ENCODE measurements around the gene TEX51.

TEX51 gene

DNA sequence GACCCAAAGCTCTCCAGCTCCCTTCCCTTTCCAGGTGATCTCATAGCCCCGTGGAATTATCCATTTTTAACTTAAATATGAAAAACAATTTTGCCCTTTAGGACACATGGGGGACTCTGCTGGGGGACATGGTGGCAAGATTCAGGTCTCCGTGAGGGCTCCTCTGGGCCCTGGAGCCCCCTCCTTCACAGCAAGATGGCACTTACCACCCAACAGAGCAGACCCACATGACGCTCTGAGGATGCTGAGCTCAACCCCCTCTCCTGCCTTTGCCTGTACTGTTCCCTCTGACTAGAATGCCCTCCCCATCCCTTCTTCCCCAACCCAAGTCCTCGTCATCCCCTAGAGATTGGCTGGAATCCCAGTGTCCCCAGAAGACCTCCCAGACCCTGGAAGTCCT, 17.2 kb downstream of the TEX51 start:
- no peak for DNase-seq

DNA sequence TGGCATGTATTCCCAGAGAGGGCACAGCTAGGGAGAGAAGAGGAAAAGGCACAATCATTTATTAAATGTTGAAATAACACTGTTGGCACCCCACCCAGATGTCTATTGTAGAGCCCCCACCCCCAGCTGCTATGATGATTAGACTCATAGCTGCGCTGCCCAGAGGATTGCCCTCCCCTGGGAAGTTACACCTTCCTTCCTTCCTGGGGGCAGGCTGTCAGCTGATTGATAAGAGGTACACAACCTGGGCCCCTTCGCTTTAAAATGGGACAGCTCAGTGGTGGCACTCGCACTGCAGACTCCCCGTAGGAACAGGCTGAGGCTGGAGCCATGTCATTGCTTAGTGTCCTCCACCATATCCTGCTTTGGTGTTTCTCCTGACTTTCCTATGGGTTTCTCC, 18.1 kb downstream of the TEX51 start:
- DNase-seq = no peak

DNA sequence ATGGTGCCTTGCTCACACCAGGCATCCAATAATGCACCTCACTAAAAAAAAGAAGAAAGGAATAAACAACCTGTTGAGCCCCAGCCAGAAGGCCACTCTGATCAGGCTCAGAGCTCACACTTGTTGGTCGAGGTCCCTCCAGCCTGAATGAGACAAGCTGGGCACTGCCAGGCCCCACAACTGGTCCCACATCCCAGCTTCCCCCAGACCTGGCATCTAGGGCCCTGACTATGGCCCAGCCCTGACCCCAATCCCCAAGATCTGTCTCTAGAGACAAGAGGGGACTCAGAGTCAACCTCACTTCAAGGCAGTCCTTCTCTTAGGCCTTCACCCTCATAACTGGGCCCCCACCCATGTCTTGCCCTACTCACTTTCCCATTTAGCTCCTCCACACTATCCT, 22.4 kb downstream of the TEX51 start:
- no peak for DNase-seq

DNA sequence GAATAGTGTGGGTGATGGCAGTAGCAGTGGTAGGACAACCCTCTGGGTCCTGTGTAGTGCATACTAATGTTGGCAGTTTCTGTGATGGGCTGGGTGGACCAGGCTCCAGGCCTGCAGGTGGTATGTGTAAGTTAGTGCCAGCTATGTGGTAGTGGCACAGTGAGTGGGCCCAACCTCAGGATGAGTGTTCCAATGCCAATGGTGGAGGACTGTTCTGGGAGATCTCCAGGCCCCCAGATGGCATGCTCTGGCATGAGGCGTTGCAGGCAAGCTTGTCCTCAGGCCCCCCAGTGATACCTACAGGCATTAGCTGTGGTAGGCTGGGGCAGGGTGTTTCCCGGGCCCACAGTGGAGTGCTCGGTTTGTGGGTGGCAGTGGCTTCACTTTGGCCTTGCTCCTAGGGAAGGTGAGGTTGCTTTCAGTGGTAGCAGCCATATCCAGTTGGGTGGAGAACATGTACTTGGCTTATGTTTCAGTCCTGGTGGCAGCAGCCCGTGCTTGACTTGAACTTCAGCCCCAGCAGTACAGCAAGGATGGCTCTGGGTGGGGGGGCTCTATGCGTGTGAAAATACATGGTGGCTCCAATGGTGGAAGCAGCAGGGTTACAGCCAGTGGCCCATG, 32.4 kb downstream of the TEX51 start:
- DNase-seq = no peak

DNA sequence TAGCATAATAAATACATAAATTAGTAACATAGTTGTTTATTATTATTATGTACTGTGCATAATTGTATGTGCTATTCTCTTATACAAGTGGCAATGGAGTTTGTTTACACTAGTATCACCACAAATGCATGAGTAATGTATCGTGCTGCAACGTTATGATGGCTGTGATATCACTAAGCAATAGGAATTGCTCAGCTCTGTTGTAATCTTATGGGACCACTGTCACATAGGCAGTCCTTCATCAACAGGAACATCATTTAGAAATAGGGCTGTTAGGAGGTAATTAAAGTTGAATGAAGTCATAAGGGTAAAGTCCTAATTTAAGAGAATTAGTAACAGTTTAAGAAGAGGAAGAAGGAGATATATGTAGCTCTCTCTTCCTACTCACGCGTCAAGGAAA, 33.8 kb downstream of the TEX51 start:
- no peak for DNase-seq

DNA sequence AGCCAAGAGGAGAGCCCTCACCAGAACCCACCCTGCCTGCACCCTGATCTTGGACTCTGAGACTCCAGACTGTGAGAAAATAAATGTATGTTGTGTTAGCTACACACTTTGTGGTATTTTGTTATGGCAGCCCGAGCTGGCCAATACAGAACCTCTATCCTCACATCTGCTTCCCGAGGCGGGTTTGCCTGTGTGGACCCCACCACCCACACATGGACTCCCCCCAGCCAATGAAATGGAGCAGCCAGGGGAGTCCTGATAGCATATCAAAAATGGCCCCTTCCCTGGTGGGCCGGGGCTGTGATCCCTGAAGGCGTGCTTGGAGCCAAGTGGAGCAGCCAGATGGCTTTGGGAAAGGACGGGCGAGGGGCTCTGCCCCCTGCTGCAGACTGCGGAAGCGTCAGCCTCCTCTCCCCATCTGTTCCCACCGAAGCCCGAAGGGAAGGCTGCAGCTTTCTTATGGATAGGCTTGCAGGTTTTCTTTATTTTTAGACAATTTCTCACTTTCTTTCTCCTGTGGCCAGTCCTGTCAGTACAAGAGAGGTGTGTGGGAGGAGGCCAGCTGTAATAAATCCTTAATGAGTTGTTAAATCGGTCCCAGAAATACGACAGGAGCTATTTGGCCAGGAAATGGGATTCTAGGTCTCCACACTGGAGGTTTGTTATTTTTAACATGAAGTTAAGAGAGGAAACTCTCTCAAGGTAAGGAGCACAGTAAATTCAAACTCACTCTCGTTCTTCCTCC, 34.4 kb downstream of the TEX51 start:
- DNase-seq = no peak

DNA sequence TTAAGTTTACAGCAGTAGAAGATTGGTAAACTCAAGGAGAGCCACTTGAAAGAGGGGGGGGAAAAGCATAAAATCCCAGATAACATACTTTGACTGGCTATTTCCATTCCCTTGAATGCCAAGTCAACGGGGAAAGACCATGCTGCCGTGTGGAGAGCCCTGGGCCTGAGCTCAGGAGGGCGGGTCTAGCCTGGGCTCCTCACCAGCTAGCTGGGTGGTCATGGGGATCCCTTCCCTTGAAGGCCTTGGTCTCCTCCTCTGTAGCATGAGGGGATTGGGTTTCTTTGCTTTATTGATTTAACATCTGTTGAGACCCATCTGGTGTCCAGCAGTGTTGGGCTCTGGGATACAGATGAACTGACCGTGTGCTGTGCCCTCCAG, 35.0 kb downstream of the TEX51 start:
- DNase-seq = no peak

DNA sequence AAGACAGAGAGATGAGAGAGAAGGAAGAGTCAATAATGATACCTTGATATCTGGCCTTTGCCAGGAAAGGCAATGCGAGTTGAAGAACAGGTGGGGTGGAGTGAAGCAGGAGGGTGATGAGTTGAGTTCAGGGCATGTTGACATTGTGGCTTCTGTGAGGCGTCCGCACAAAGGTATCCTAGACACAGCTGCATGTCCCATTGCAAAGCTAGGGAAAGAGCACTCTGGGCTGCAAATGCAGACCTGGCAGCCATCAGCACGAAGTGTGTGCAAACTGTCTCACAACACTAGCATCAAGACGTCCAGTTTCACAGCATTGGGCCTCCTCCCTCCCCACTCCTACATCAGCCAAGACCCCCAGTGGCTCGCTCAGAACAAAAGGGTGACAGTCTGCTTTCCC, 36.1 kb downstream of the TEX51 start:
- no peak for DNase-seq

DNA sequence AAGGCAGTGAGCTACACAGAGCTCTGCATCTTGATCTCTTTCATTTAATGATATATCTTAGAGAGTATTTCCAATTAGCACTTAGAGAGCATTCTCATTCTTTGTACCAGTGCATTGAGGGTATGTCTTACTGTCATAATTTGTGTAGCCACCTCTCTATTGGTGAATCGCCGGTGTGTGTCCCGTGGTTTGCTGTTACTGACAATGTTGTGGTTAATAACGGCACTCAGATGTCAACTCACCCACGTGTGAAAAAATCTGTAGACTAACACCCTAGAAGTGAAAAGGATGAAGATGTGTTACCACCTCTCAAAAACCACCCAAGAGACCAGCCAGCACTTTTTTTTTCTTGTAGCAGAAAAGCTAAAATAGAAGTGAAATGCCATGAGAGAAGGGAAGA, 37.1 kb downstream of the TEX51 start:
- DNase-seq = no peak

DNA sequence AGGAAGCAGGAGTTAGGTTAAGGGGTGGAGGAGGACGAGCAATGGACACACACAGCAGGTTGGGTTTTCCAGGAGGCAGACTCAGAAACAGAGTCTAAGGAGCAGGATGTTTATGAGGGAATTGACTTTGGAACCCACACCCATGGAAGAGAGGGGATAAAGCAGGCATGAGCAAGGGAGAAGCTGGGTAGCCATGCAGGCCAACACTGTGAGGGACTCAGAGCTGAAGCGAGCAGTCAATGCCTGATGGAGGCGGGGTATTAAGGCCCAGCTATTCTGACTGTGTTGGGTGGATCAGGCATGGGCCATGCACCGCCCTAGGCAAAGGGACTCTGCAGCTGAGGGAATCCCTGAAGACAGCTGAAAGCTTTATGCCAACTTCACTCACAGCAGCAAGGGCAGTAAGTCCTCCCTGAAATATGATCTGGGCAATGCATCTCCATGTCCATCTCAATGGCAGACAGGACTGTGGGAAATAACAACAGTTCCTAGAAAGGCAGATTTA, 37.6 kb downstream of the TEX51 start:
- no peak for DNase-seq

DNA sequence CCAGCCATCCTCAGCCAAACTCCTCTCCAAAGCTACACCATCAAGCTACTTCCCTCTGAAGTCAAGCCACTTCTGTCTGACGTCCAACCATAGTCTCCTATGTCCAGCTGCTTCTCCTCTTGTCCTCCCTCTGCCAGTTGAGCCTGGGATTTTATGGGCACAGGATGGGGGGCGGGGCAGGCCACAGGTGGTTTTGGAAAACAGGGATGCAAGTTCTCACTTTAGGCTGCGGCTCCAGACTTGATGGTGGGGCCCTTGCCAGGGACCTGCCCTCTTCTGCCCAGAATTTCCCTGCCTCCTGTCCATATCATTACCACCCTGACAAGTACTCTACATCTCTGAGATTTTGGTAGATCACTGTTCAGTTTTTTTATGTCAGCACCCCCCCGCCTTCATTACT, 41.6 kb downstream of the TEX51 start:
- DNase-seq = no peak

DNA sequence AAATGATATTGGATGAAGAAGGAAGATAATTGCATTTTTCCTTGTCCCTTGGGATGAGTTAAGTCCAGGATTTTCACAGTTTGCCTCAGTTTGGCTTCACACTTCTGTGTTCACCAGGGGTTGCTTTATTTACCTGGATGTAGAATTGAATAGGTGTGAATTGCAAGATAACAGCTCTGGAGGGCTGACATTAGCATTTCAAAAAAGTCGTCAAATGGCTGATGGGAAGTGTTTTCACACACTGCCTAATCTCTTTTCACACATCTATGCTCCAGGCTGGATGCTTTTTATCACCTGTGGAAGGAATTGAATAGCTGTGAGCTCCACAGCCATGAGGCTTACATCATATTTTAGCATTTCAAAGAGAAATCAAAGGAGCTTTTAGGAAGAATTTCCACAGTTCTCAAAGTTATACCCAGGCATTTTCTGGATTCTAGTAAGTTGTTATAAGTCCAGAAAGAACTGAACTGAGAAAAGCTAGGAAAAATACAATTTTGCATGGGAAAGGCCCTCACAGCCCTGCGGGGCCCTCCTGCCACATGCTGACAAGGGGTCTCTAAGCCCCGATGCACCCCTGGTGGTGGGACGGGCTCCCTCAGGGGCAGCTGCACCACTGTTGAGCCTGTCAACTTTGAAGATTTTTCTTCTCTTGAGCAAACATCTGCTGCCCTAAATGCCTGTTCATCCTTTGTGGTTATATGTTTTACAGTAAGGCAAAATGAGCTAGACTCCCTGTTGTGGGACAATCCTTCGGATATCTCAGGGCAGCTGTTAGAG, 43.9 kb downstream of the TEX51 start:
- DNase-seq = no peak

DNA sequence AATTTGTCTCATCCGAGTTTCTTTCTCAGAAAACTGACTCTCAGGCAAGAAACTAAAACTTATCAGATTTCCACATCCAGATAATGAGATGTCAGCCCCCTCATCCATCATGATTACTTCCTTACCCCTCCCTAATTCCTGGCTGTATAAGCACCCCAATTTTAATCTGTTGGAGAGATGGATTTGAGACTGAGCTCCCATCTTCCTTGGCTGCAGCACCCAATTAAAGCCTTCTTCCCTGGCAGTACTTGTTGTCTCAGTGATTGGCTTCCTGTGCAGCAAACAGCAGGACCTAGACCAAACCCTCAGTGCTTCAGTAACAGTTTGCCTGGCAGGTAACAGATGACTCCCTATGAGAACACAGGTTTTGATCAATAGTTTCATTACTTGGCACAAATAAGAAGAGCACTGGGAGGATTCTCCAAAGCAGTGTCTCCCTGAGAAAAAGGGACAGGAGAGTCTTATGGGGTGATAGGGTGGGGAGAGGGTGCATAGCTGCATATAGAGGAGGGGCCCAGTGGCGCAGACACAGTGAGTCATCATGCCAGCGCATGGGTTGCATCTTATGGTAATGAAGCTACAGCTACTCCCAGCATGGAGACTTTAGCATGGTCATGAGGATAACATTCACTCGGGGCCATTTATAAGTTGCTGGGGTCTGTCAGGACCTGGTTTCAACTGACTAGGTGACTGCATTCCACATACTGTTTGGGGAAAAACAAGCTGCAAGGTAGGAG, 45.1 kb downstream of the TEX51 start:
- DNase-seq = no peak

DNA sequence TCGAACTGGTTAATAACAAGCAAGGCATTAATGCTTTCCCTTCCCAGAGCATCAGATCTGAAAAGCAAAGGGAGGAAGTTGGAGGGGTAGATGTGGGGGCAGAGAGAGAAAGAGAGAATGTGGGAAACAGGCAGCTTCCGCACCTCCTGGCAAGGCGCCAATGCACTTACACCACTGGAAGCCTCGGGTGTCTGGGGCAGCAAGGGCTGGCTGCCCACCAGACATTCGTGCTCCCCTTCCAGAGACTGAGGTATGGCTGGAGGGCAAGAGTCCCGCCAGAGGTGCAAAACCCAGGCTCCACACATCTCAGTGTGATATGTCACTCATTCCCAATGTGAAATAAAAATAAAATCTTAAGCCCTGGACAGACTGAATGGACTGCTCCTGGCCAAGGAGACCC, 46.4 kb downstream of the TEX51 start:
- no peak for DNase-seq

DNA sequence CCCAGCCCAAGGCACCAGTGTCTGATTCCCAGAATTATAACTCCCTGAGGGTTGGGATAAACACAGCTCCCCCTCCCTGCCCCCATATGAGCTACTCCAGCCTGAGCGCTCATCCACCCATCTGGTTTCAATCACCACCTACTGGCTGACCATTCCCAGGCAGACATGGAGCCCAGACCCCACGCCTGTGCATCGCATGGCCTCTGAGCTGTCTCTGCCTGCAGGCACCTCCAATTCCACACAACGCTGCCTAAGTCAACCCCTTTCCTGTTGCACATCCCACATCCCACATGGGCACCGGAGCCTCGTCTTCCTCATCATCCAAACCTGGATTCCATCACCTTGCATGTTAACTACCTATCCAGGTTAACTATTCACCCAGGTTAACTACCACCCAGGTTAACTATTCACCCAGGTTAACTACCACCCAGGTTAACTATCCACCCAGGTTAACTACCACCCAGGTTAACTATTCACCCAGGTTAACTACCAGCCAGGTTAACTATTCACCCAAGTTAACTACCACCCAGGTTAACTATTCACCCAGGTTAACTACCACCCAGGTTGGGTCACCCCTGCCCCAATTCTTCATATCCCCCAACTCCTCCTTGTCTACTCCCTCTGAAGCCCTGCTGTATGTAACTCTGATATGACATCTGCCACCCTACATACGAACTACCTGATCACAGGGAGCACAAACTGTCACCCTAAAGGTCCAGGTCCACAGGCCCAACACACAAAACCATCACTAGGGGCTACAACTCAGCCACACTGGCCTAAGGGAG, 47.8 kb downstream of the TEX51 start:
- DNase-seq = no peak

DNA sequence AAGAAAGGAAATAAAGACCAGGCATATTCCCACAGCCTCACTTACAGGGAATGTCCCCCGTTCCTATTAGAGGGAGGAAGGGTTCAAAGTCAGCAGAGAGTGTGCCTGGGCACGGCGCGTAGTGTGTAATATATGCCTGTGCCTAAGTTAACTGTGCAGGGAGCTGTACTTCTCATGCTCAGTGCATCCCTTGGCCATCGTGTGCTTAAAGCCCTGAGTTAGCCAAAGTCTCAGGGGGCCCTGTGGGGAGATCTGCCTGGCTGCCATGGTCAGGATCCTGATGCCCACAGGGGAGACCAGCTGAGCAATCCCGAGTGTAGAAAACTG, 48.4 kb downstream of the TEX51 start:
- no peak for DNase-seq

DNA sequence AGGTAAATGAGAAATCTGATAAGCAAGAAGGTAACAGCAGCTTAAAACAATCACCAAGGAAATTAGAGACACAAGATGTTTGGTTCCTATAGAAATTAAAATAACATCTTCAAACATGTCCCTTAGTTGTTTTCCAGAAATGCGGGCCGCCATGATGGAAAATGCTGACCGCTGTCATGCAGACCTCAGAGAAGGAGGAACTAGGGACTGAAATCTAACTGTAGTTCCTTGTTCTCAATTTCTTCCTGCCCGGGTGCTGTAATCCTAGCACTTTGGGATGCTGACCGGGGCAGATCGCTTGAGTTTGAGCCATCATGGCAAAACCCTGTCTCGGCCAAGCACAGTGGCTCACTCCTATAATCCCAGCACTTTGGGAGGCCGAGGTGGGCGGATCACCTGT, 51.1 kb downstream of the TEX51 start:
- peak in 1 of 2 donors; percentile 25 for DNase-seq

DNA sequence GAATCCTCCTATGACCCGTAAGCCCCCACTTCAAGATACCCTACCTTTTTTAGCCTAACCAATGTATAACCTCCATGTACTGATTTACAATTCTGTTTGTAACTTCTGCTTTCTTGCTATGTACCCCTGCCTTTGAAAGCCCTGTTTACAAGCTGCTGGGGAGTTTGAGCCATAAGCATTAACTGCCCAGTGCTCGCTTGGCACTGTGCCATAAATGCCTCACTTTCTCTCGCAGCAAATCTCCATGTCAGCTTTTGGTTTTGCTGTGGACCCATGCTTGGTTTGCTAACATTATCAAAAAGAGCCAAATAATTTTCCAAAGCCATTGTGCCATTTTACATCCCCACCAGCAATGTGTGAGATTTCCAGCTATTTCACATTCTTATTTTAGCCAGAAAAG, 51.8 kb downstream of the TEX51 start:
- no peak for DNase-seq

Data from inflammatory macrophage (primary cell).